A549 (cell line): ENCODE data around the gene CAMSAP1.

ENCODE experiments used
- CTCF ChIP-seq: fragments of >200 bp; sonication (Bioruptor Twin); formaldehyde crosslinking; IDR thresholded peaks from 3 replicates; pipeline ENCODE4 v1.5.1; 2016
- EP300 ChIP-seq, 2 experiments: fragments of >200 bp; sonication (Bioruptor Twin); formaldehyde crosslinking; IDR thresholded peaks; 2 replicates in 1 of 2; 3 replicates in 1 of 2; pipeline ENCODE4 v1.6.1; 2016 to 2017
- MAZ ChIP-seq: fragments of 150-350 bp; IDR thresholded peaks from 2 replicates; pipeline ENCODE4 v1.6.1; 2014; ENCODE audit warnings: antibody characterized with exemption, low read depth, low read length, borderline replicate concordance
- POLR2A ChIP-seq: IDR thresholded peaks from 2 replicates; pipeline ENCODE4 v1.6.1; 2012; ENCODE audit warnings: mild to moderate bottlenecking, low read length
- TF ChIP-seq, protein P1 (sequence below): IDR thresholded peaks from 2 replicates; pipeline ENCODE4 v1.6.1; 2012
- TF ChIP-seq, protein P2 (sequence below): fragments of 450-650 bp; IDR thresholded peaks from 2 replicates; pipeline ENCODE4 v1.6.1; 2014; ENCODE audit warnings: antibody characterized with exemption

- TF ChIP-seq POLR2A, result no peak
- no peak for TF ChIP-seq CTCF
- TF ChIP-seq MAZ, result no peak
- no peak for TF ChIP-seq EP300 (IDR thresholded peaks at IDR 0.05)
- TF ChIP-seq, protein P1, sequence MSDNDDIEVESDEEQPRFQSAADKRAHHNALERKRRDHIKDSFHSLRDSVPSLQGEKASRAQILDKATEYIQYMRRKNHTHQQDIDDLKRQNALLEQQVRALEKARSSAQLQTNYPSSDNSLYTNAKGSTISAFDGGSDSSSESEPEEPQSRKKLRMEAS, result no peak
- TF ChIP-seq, protein P2, sequence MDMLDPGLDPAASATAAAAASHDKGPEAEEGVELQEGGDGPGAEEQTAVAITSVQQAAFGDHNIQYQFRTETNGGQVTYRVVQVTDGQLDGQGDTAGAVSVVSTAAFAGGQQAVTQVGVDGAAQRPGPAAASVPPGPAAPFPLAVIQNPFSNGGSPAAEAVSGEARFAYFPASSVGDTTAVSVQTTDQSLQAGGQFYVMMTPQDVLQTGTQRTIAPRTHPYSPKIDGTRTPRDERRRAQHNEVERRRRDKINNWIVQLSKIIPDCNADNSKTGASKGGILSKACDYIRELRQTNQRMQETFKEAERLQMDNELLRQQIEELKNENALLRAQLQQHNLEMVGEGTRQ, result no peak
Measured at GRCh38 chr9:135774794-135775525, 132.4 kb downstream of the CAMSAP1 start.
